ENCODE data around the gene KCTD20. TPM values are rescaled to one million over a fixed set of nuclear protein-coding genes. Genes with fewer than 3 reads are reported as not detected.
"Not testable (repeated sequence)": the region's sequence is repeated elsewhere in the genome, so short reads cannot be mapped to it uniquely, and the experiment has no call there.

Gene KCTD20
- polyA plus RNA-seq, 1 donor (not counting 4 experiments of a cell fraction or from before 2014, with no cell fraction given): 31.8 TPM

GRCh38 chr6:36479256-36479655, 36.5 kb downstream of the KCTD20 start:
- Histone ChIP-seq H3K4me1 (ENCODE audit: control insufficient read depth, extremely low read depth, insufficient read depth, low read length) (no peaks in the 10 kb centered on the region), H3K27me3 (ENCODE audit: control insufficient read depth, extremely low read depth, insufficient read depth, low read length) (no peaks in the 10 kb centered on the region), H4K20me1 (ENCODE audit: control insufficient read depth, extremely low read depth, insufficient read depth, low read length) (no peaks in the 10 kb centered on the region), H3K4me2 (ENCODE audit: control insufficient read depth, extremely low read depth, insufficient read depth, low read depth, low read length) (no peak overlapping the region), H3K9me3 (ENCODE audit: control insufficient read depth, low read depth, low read length) (no peaks in the 10 kb centered on the region), H3K9me1 (ENCODE audit: control insufficient read depth, extremely low read depth, insufficient read depth, low read length) (no peaks in the 10 kb centered on the region), H3K9ac (ENCODE audit: control insufficient read depth, extremely low read depth, insufficient read depth, low read length) (no peak overlapping the region), H2AFZ (ENCODE audit: control insufficient read depth, low read length) (no peak overlapping the region), H3K27ac (ENCODE audit: control insufficient read depth, insufficient read depth, low read length) (no peak overlapping the region), H3K4me3 (ENCODE audit: control insufficient read depth in 2 of 3, extremely low read depth in 1 of 3, insufficient read depth in 2 of 3, low read depth in 1 of 3, low read length in 3 of 3) (no peak overlapping the region), H3K79me2 (ENCODE audit: control insufficient read depth, insufficient read depth, low read length) (no peaks in the 10 kb centered on the region), H3K36me3 (ENCODE audit: control insufficient read depth in 2 of 2, extremely low read depth in 1 of 2, insufficient read depth in 2 of 2, low read length in 2 of 2) (peaks cover 5 to 9% of the 10 kb centered on the region in 2 experiments)
- TF ChIP-seq, protein P1, sequence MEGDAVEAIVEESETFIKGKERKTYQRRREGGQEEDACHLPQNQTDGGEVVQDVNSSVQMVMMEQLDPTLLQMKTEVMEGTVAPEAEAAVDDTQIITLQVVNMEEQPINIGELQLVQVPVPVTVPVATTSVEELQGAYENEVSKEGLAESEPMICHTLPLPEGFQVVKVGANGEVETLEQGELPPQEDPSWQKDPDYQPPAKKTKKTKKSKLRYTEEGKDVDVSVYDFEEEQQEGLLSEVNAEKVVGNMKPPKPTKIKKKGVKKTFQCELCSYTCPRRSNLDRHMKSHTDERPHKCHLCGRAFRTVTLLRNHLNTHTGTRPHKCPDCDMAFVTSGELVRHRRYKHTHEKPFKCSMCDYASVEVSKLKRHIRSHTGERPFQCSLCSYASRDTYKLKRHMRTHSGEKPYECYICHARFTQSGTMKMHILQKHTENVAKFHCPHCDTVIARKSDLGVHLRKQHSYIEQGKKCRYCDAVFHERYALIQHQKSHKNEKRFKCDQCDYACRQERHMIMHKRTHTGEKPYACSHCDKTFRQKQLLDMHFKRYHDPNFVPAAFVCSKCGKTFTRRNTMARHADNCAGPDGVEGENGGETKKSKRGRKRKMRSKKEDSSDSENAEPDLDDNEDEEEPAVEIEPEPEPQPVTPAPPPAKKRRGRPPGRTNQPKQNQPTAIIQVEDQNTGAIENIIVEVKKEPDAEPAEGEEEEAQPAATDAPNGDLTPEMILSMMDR (optimal IDR thresholded peaks at IDR 0.05 in 1 of 3, IDR thresholded peaks at IDR 0.05 in 1 of 3, conservative IDR thresholded peaks at IDR 0.05 in 1 of 3; ENCODE audit: extremely low read depth in 1 of 3, insufficient read depth in 2 of 3, low read length in 3 of 3): no peak
- TF ChIP-seq EZH2 (IDR thresholded peaks at IDR 0.05; ENCODE audit: low read length): no peak
- no peak for FAIRE-seq
- dilution Hi-C loops (cut with MboI; ENCODE audit: extremely low pct_ligation_motif_present, low sequenced_read_pairs): no loop called here
- DNase-seq (ENCODE audit: low read depth, low spot score): no peak

- DNase-seq (ENCODE audit: low read depth, low spot score); H4K20me1 ChIP-seq (ENCODE audit: control insufficient read depth, extremely low read depth, insufficient read depth, low read length); H3K9me1 ChIP-seq (ENCODE audit: control insufficient read depth, extremely low read depth, insufficient read depth, low read length); H3K4me2 ChIP-seq (ENCODE audit: control insufficient read depth, extremely low read depth, insufficient read depth, low read depth, low read length); H3K79me2 ChIP-seq (ENCODE audit: control insufficient read depth, insufficient read depth, low read length); H3K4me3 ChIP-seq (ENCODE audit: control insufficient read depth in 2 of 3, extremely low read depth in 1 of 3, insufficient read depth in 2 of 3, low read depth in 1 of 3, low read length in 3 of 3); H2AFZ ChIP-seq (ENCODE audit: control insufficient read depth, low read length); H3K9me3 ChIP-seq (ENCODE audit: control insufficient read depth, low read depth, low read length); H3K27ac ChIP-seq (ENCODE audit: control insufficient read depth, insufficient read depth, low read length); H3K9ac ChIP-seq (ENCODE audit: control insufficient read depth, extremely low read depth, insufficient read depth, low read length); H3K27me3 ChIP-seq (ENCODE audit: control insufficient read depth, extremely low read depth, insufficient read depth, low read length); dilution Hi-C loops (cut with MboI; ENCODE audit: extremely low pct_ligation_motif_present, low sequenced_read_pairs); H3K4me1 ChIP-seq (ENCODE audit: control insufficient read depth, extremely low read depth, insufficient read depth, low read length); FAIRE-seq: not testable (repeated sequence)
- H3K36me3 ChIP-seq (ENCODE audit: control insufficient read depth in 2 of 2, extremely low read depth in 1 of 2, insufficient read depth in 2 of 2, low read length in 2 of 2): peaks cover 9 to 17% of the 10 kb centered on the region in 2 experiments
Measured at GRCh38 chr6:36483326-36483725, 40.5 kb downstream of the KCTD20 start.

GRCh38 chr6:36484736-36485135, 41.9 kb downstream of the KCTD20 start:
- H3K9me1 ChIP-seq (ENCODE audit: control insufficient read depth, extremely low read depth, insufficient read depth, low read length): peaks cover 2% of the 10 kb centered on the region
- H3K4me3 ChIP-seq (ENCODE audit: control insufficient read depth in 2 of 3, extremely low read depth in 1 of 3, insufficient read depth in 2 of 3, low read depth in 1 of 3, low read length in 3 of 3): no peak overlapping the region
- H3K4me2 ChIP-seq (ENCODE audit: control insufficient read depth, extremely low read depth, insufficient read depth, low read depth, low read length): no peak overlapping the region
- no peaks in the 10 kb centered on the region for H3K9me3 ChIP-seq (ENCODE audit: control insufficient read depth, low read depth, low read length)
- TF ChIP-seq EZH2 (IDR thresholded peaks at IDR 0.05; ENCODE audit: low read length): no peak
- TF ChIP-seq, protein P1 (optimal IDR thresholded peaks at IDR 0.05 in 1 of 3, IDR thresholded peaks at IDR 0.05 in 1 of 3, conservative IDR thresholded peaks at IDR 0.05 in 1 of 3; ENCODE audit: extremely low read depth in 1 of 3, insufficient read depth in 2 of 3, low read length in 3 of 3): no peak
- H3K4me1 ChIP-seq (ENCODE audit: control insufficient read depth, extremely low read depth, insufficient read depth, low read length): no peaks in the 10 kb centered on the region
- H2AFZ ChIP-seq (ENCODE audit: control insufficient read depth, low read length): no peak overlapping the region
- FAIRE-seq: no peak
- H3K27me3 ChIP-seq (ENCODE audit: control insufficient read depth, extremely low read depth, insufficient read depth, low read length): no peaks in the 10 kb centered on the region
- no peak overlapping the region for H3K9ac ChIP-seq (ENCODE audit: control insufficient read depth, extremely low read depth, insufficient read depth, low read length)
- H3K27ac ChIP-seq (ENCODE audit: control insufficient read depth, insufficient read depth, low read length): no peak overlapping the region
- dilution Hi-C loops (cut with MboI; ENCODE audit: extremely low pct_ligation_motif_present, low sequenced_read_pairs): no loop called here
- H3K36me3 ChIP-seq (ENCODE audit: control insufficient read depth in 2 of 2, extremely low read depth in 1 of 2, insufficient read depth in 2 of 2, low read length in 2 of 2): peaks cover 9 to 17% of the 10 kb centered on the region in 2 experiments
- DNase-seq (ENCODE audit: low read depth, low spot score): no peak
- no peaks in the 10 kb centered on the region for H3K79me2 ChIP-seq (ENCODE audit: control insufficient read depth, insufficient read depth, low read length)
- no peaks in the 10 kb centered on the region for H4K20me1 ChIP-seq (ENCODE audit: control insufficient read depth, extremely low read depth, insufficient read depth, low read length)
